Stimulated activated CD8-positive, alpha-beta memory T cell treated with anti-CD3 and anti-CD28 coated beads, Interleukin-7, amount 100 ng/mL, for 24 hours (primary cell): ENCODE results near the gene CIB2.

Experiments used
- DNase-seq: peaks from one replicate; pipeline ENCODE4 v3.0.0-alpha.2; 2020; ENCODE audit warnings: low read depth

The CIB2 gene

DNA sequence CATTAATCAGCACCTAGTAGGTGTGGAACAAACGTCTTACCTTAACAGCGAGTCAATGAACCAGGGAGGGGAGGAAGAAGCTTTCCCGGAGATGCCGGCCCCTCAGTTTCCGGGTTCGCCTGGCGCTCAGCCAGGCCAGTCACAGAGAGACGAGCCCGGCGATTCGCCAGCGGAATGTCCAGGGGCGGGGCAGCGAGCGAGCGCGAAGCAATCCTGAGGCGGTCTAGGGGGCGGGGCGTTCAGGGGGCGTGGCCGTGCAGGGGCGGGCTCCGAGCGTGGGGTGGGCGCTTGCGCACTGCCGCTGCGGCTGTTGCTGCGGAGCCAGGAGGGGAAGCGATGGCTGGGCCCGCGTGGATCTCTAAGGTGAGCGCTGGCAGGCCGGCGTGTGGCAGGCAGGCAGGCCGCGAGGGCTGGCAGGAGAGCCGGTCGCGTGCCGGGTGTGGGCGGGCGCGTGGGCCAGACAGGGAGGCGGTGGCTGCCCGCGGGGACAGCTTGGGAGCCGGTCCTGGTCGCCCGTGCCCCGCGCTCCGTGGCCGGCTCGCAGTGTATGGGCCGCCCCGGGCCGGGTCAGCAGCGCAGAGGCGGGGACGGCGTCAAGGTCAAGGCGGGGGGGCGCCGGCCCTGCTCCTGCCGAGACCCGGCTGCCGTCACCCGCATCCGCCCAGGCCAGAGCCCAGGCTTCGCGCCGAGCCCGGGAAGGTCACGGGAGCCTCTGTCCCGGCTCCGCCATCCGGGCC, 18.0 kb upstream of the CIB2 start, which contains the start of gene IDH3A:
IDH3A (plus strand) TSS at position 295 of the 737 bp plus-strand sequence; CDS start at position 337, 42 bp downstream.
- peak; percentile 99 for DNase-seq

GRCh38 chr15:78148392-78149067, 17.3 kb upstream of the CIB2 start:
- DNase-seq: no peak

GRCh38 chr15:78147566-78147965, 16.3 kb upstream of the CIB2 start:
- no peak for DNase-seq

GRCh38 chr15:78146425-78147154, 15.3 kb upstream of the CIB2 start:
- no peak for DNase-seq

DNA sequence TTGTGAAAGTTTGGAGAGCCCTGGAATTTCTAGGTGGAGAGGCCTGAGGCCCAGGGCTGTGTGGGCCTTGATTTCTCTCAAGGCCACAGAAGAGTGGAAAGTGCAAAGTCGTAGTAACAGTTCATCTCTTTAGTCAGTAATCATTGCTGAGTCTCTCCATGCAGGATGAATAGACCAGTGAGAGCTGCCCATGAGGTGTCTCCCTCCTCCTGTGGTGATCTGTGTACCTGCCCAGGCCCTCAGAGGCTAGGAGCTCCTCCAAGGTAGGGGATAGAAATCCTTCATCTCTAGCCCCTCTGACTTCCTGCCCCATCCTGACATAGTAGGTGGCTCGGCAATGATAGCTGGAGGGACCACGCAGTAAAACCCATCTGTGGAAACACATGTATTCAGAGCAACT, 11.1 kb upstream of the CIB2 start:
- DNase-seq: no peak

GRCh38 chr15:78140292-78140691, 9.0 kb upstream of the CIB2 start:
- no peak for DNase-seq

- DNase-seq: no peak
Measured at GRCh38 chr15:78139578-78139977, 8.3 kb upstream of the CIB2 start.

GRCh38 chr15:78133801-78134200, 2.6 kb upstream of the CIB2 start:
- no peak for DNase-seq

- DNase-seq: no peak
Measured at GRCh38 chr15:78130466-78131294, 565 bp downstream of the CIB2 start.

DNA sequence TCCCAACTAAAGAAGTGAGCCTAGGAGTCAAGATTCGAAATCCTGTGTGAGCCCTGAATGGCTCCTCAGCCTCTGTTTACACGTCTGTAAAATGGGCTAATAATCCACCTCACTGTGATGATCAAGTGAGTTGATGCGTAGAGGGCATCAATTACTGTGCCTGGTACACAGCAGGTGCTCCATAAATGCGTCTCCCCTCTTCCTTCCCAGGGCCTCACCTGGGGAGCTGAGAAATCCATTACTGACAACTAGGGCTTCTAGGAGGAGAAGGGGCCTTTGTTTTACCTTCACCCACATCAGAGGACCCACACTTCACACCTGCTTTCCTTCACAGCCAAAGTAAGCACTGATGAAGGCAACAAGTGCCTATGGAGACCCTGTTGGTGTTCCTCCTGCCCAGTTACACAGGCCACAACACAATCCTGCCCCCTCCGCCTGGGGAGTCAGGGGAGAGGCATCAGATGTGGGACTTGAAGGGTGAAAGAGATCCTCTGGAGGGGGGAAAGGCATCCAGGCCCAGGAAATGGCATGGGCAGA, 1.4 kb downstream of the CIB2 start:
- no peak for DNase-seq

DNA sequence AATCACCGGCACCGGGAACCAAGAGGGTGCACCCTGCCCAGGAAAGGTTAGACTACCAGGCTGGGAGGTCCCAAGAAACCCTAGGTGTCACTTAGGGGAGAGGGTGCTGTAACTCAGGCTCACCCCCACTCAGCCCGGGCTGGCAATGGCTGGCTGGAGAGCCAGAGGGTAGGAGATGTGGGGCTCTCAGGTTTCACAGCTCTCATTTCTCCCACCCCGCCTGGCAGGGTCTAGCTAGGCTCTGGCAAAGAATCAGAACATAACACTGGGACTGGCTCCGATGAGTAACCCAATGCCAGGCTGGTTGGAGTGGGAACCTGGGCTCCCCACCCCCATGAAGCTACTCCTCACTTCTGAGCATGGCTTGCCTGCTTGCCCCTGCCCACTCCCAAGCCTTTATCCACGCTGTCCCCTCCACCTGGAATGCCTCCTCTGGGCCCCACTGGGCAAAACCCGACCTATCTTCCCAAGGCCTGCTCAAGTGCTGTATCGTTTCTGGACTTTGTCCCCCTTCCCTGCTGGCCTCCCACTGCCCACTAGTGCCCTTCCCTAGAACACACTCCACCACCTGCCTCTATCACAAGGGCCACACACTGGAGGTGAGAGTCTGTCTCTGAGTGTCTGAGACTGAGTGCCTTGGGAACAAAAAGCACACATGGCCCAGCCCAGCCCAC, 2.0 kb downstream of the CIB2 start:
- no peak for DNase-seq

DNA sequence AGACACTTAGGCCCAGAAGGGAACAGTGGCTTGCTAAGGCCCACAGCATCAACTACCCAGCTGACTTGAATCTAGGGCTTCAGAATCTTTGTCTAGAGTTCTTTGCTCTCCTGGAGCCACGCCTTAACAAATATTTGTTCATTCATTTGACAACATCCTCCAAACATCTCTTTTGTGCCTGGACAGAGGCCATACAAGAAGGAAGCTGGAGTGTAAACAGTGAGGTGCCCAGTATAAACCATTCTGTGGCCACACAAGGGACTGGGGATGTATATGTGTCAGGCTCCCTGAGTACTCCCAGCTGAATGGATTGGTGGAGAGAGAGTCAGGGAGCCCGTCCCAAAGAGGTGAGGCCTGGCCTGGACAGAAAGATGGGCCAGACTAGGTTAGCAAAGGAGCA, 3.4 kb downstream of the CIB2 start:
- no peak for DNase-seq

GRCh38 chr15:78125267-78125666, 6.0 kb downstream of the CIB2 start:
- DNase-seq: no peak

DNA sequence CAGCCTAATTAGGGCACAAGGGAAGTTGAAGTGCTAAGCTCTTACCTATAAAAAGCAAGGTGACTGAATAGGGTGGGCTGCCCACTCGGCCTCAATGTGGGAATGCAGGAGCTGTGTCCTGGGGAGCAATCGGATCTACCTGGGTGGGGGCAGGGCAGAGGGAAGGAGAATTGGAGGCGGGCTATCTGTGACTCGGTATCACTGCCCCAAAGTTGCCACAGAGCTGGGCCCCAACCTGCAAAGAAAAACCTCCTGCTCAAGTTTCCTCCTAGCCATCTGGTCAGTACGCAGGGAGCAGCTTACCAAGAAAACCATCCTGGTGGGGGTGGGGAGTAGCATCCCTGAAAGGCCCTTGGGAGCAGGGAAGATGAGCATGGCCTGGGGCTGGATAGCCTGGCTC, 10.7 kb downstream of the CIB2 start:
- no peak for DNase-seq

GRCh38 chr15:78112551-78112950, 18.7 kb downstream of the CIB2 start:
- no peak for DNase-seq

DNA sequence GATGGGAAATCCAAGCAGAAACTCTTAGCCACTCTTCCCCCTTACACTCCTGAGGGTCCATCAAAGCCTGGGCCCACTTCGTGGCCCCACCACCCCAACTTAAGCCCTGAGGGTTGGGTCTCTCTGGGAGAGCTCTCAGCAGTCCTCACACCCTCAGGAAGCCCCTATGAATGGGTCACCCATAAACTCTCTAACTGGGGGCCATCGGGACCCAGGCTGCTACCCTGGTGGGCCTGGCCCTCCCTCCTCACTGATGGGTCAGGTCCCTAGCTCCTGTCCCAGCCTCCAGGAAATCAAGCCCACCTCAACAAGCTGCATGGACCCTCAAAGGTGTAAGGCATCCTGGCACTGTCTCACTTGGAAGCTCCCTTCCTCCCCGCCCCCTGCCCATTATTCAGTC, 19.5 kb downstream of the CIB2 start:
- no peak for DNase-seq

DNA sequence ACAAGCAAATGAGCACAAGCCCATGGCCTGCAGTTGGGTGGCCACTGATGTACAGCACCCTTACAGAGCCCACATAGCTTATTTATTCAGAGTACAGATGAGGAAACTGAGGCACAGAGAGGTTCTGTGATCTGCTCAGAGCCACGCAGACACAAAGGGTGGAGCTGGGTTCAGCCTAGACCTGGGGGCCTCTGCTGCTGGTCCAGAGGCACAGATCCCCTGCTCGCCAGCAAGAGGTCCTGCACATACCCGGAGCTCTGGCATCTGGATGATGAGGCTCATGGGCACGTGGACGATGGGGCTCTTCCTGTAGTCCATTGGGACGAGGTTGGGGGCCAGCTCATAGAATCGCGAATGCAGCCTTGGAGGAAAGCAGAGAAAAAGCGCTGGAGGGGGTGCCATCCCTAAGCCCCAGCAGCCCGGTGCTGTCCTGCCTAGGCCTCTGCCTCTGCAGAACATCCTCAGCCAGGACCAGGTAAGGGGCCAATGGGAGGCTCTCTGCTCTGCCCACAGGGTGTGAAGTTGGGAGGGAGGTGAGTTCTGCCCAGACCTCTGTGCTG, 20.2 kb downstream of the CIB2 start:
- no peak for DNase-seq

- no peak for DNase-seq
Measured at GRCh38 chr15:78110096-78110495, 21.1 kb downstream of the CIB2 start.

DNA sequence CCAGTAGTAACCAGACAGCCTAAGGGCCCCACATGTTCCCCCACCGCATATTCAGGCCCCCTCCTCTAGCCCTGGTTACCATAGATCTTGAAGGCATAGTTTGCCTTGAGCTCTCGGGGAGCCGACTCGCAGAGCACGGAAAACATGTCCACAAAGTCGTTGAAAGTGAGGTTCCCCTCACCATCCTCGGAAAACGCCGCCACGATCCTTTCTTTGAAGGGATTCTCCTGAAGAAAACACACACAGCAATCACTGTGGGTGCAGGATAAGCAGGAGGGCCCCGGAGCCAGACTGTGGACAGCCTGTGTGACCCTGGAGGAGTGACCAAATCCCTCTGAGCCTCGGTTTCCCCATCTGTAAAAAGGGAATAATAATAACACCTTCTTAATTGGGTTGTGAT, 22.1 kb downstream of the CIB2 start:
- no peak for DNase-seq

DNA sequence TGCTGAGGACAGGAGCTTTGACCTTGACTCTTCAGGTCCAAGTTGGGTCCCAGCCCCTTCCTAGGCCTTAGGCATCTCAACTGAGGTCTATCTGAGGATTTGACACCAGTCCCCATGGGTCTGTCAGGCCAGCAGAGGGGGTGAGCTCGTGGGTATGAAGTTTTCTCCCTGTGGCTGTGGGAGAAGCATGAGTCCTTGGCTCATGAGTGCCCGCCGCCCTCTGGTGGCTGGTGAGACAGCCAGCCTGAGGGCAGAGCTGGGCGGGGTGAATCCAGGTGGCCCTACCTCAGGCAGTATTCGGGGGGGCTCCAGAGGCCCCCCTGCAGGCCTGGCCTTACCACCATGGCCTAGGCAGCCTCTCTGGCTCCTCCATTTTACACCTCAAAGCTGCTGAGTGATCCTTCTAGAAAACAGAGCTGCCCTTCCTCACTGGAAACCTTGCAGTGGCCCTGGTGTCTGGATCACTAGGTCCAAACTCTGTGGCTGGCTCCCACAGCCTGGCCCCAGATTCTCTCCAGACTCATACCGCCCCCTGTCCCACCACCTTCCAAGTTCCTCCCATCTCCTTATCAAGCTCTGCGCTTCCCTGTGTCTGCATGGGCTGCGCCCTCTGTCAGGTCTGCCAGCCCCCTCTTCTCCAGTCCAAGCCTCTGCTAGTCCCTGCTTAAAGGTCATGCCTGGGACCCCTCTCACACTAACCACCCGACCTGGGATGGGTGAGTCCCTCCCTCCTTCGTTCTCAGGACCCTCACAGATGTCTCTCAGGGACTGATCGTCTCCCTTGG, 22.8 kb downstream of the CIB2 start:
- DNase-seq: peak; percentile 68
